GM23338 (cell line): ENCODE data around the gene ZNF511.

Experiments
- CREB1 ChIP-seq: fragments of 250-450 bp; sonication (Bioruptor Pico); IDR thresholded peaks from 2 replicates; pipeline ENCODE4 v1.5.0; 2020; ENCODE audit warnings: low read depth, mild to moderate bottlenecking, moderate library complexity
- CTCF ChIP-seq, 2 experiments: fragments of 200-600 bp in 1 of 2; sonication (generic) in 1 of 2; conservative IDR thresholded peaks; 2 replicates each; pipeline versions ENCODE4 v1.5.1 to v1.6.1; 2016 to 2017; ENCODE audit warnings: antibody characterized with exemption in 2 of 2, low read depth in 2 of 2, mild to moderate bottlenecking in 2 of 2, moderate library complexity in 1 of 2
- ETS1 ChIP-seq: IDR thresholded peaks from 2 replicates; pipeline ENCODE4 v1.6.1; 2016; ENCODE audit warnings: antibody characterized with exemption
- EZH2 ChIP-seq: fragments of 200-600 bp; sonication (generic); IDR thresholded peaks from one replicate; pipeline ENCODE4 v1.8.0; 2017; ENCODE audit warnings: antibody characterized with exemption, mild to moderate bottlenecking, low read depth; ENCODE audit not compliant: unreplicated experiment
- EZH2phosphoT487 ChIP-seq: fragments of 200-600 bp; sonication (generic); IDR thresholded peaks from one replicate; pipeline ENCODE4 v1.8.1; 2018; ENCODE audit warnings: antibody characterized with exemption; ENCODE audit not compliant: unreplicated experiment
- JUNB ChIP-seq: IDR thresholded peaks from one replicate; pipeline ENCODE4 v1.6.1; 2016; ENCODE audit warnings: antibody characterized with exemption; ENCODE audit not compliant: unreplicated experiment
- NANOG ChIP-seq: IDR thresholded peaks from 2 replicates; pipeline ENCODE4 v1.6.1; 2016; ENCODE audit warnings: antibody characterized with exemption, borderline replicate concordance
- POLR2AphosphoS5 ChIP-seq: IDR thresholded peaks from 2 replicates; pipeline ENCODE4 v1.6.1; 2016; ENCODE audit warnings: antibody characterized with exemption, low read depth
- REST ChIP-seq: IDR thresholded peaks from one replicate; pipeline ENCODE4 v1.6.1; 2018; ENCODE audit warnings: antibody characterized with exemption; ENCODE audit not compliant: unreplicated experiment
- STAT1 ChIP-seq: IDR thresholded peaks from one replicate; pipeline ENCODE4 v1.6.1; 2016; ENCODE audit warnings: antibody characterized with exemption; ENCODE audit not compliant: unreplicated experiment
- ZNF114 ChIP-seq: fragments of 250-450 bp; sonication (Bioruptor Pico); IDR thresholded peaks from 2 replicates; pipeline ENCODE4 v1.5.0; 2020; ENCODE audit warnings: mild to moderate bottlenecking, moderate library complexity
- ZNF331 ChIP-seq: fragments of 250-450 bp; sonication (Bioruptor Pico); IDR thresholded peaks from 2 replicates; pipeline ENCODE4 v1.5.0; 2020; ENCODE audit warnings: low read depth, mild to moderate bottlenecking, moderate library complexity
- ZNF462 ChIP-seq: fragments of 250-450 bp; sonication (Bioruptor Pico); IDR thresholded peaks from 2 replicates; pipeline ENCODE4 v1.5.0; 2020; ENCODE audit warnings: mild to moderate bottlenecking, moderate library complexity

- no peak for TF ChIP-seq REST
- no peak for TF ChIP-seq EZH2phosphoT487
- no peak for TF ChIP-seq CTCF (conservative IDR thresholded peaks at IDR 0.05; ENCODE audit: low read depth in 2 of 2)
- no peak for TF ChIP-seq POLR2AphosphoS5
- no peak for TF ChIP-seq JUNB
- no peak for TF ChIP-seq CREB1 (CRISPR knock-in tag)
- TF ChIP-seq EZH2 = no peak
- no peak for TF ChIP-seq ZNF114
- TF ChIP-seq STAT1 = no peak
- TF ChIP-seq ETS1 = no peak
- no peak for TF ChIP-seq ZNF331 (CRISPR knock-in tag)
- TF ChIP-seq NANOG = no peak
- no peak for TF ChIP-seq ZNF462 (CRISPR knock-in tag)
Measured at GRCh38 chr10:133359972-133360610, 51.4 kb downstream of the ZNF511 start.
